HCT116 (cell line): ENCODE measurements around the gene TMEM120A. TPM values are rescaled to one million over a fixed set of nuclear protein-coding genes. Genes with fewer than 3 reads are reported as not detected.

ENCODE experiments used
- ATAC-seq: fragments of 200-7000 bp; cut with Tn5 transposase; 2 replicates; pipeline ENCODE4 v1.9.1; 2020; ENCODE audit warnings: mild to moderate bottlenecking, moderate library complexity
- BruUV-seq: library from RNA; stranded (reverse); fragments of 400-500 nt; replicated peaks from 2 replicates; lab custom pipeline; 2021; lab: Mats Ljungman, UMichigan
- CTCF ChIA-PET: fragments of 300-600 bp; sonication (Branson Sonifier 250); formaldehyde crosslinking; loops from one replicate; lab custom pipeline; 2021; ENCODE audit warnings: antibody characterized with exemption; lab: Charles Lee
- POLR2A ChIA-PET: fragments of 300-600, 350-600 bp; sonication (Branson Sonifier 250); formaldehyde crosslinking; loops from one replicate; lab custom pipeline; 2021; ENCODE audit warnings: antibody characterized with exemption; lab: Charles Lee
- RAD21 ChIA-PET, 2 experiments: fragments of 300-600 bp; sonication (Branson Sonifier 250); formaldehyde crosslinking; loops; one replicate each; lab custom pipeline; 2023; ENCODE audit warnings: low total read pairs in 2 of 2; ENCODE audit not compliant: uncharacterized antibody in 2 of 2, unreplicated experiment in 2 of 2, low non-redundant PET in 1 of 2; lab: Charles Lee
- DNase-seq: peaks from one replicate; pipeline ENCODE4 v3.0.0-alpha.2; 2010; ENCODE audit warnings: low read depth, low spot score
- H2AFZ ChIP-seq: fragments of 200-600 bp; shearing (Covaris generic), sonication (generic); 2 replicates; pipeline ENCODE4 v1.6.1; 2017; ENCODE audit warnings: low read depth, mixed run types, mixed read lengths, antibody characterized with exemption, low read length; ENCODE audit not compliant: poor library complexity, severe bottlenecking
- H3K27ac ChIP-seq: 2 replicates; pipeline ENCODE4 v1.5.1; 2012; ENCODE audit warnings: low read depth, low read length
- H3K27me3 ChIP-seq: fragments of 200-600 bp; sonication (generic); 2 replicates; pipeline ENCODE4 v1.6.1; 2016; ENCODE audit warnings: mixed run types, low read length, mixed read lengths; ENCODE audit not compliant: insufficient read depth
- H3K36me3 ChIP-seq, 2 experiments: fragments of 200-500 bp in 1 of 2; fragments of 200-600 bp in 1 of 2; sonication (Bioruptor generic) in 1 of 2; sonication (generic) in 1 of 2; 2 replicates each; pipeline versions ENCODE4 v1.5.1 to v1.6.1; 2014 to 2016; ENCODE audit warnings: low read length in 2 of 2, inconsistent platforms in 1 of 2, mixed read lengths in 1 of 2, mixed run types in 1 of 2; ENCODE audit not compliant: insufficient read depth in 2 of 2, control insufficient read depth in 1 of 2
- H3K4me1 ChIP-seq, 2 experiments: fragments of 200-600 bp in 1 of 2; sonication (generic) in 1 of 2; 2 replicates each; pipeline versions ENCODE4 v1.5.1 to v1.6.1; 2012 to 2017; ENCODE audit warnings: low read length in 2 of 2, inconsistent platforms in 1 of 2, mild to moderate bottlenecking in 1 of 2, mixed read lengths in 1 of 2, mixed run types in 1 of 2, moderate library complexity in 1 of 2; ENCODE audit not compliant: insufficient read depth in 2 of 2, control insufficient read depth in 1 of 2
- H3K4me2 ChIP-seq: fragments of 200-600 bp; sonication (generic); 2 replicates; pipeline ENCODE4 v1.6.1; 2017; ENCODE audit warnings: mixed run types, low read length, mixed read lengths
- H3K4me3 ChIP-seq, 2 experiments: fragments of 200-600 bp in 1 of 2; sonication (generic) in 1 of 2; replicated peaks in 1 of 2; 2 replicates each; pipeline ENCODE4 v1.5.1; 2011 to 2016; ENCODE audit warnings: low read length in 2 of 2, control low read depth in 1 of 2, low read depth in 1 of 2, mild to moderate bottlenecking in 1 of 2, mixed read lengths in 1 of 2, mixed run types in 1 of 2
- H3K79me2 ChIP-seq: fragments of 200-600 bp; sonication (generic); 2 replicates; pipeline ENCODE4 v1.6.1; 2017; ENCODE audit warnings: mild to moderate bottlenecking, mixed run types, low read length, moderate library complexity, mixed read lengths; ENCODE audit not compliant: insufficient read depth
- H3K9ac ChIP-seq: fragments of 200-600 bp; sonication (generic); 2 replicates; pipeline ENCODE4 v1.6.1; 2016; ENCODE audit warnings: low read length, mixed read lengths
- H3K9me2 ChIP-seq: fragments of 200-600 bp; sonication (generic), shearing (Covaris generic); 2 replicates; pipeline ENCODE4 v1.6.1; 2017; ENCODE audit warnings: mixed run types, mild to moderate bottlenecking, moderate library complexity; ENCODE audit not compliant: insufficient read depth
- H3K9me3 ChIP-seq, 2 experiments: fragments of 200-500 bp in 1 of 2; fragments of 200-600 bp in 1 of 2; sonication (Bioruptor generic) in 1 of 2; sonication (generic) in 1 of 2; 2 replicates each; pipeline ENCODE4 v1.6.1; 2014 to 2017; ENCODE audit warnings: low read length in 2 of 2, mixed read lengths in 2 of 2, inconsistent platforms in 1 of 2, low read depth in 1 of 2, mild to moderate bottlenecking in 1 of 2, mixed run types in 1 of 2, moderate library complexity in 1 of 2; ENCODE audit not compliant: control insufficient read depth in 1 of 2, insufficient read depth in 1 of 2
- H4K20me1 ChIP-seq: fragments of 200-600 bp; sonication (generic), shearing (Covaris generic); 2 replicates; pipeline ENCODE4 v1.6.1; 2017; ENCODE audit warnings: mixed run types, mild to moderate bottlenecking, moderate library complexity; ENCODE audit not compliant: insufficient read depth
- CBX3 ChIP-seq: IDR thresholded peaks from 2 replicates; pipeline ENCODE4 v1.6.1; 2012; ENCODE audit warnings: low read depth
- CEBPB ChIP-seq: IDR thresholded peaks from 2 replicates; pipeline ENCODE4 v1.6.1; 2012; ENCODE audit warnings: low read depth
- EZH2 ChIP-seq: fragments of 200-600 bp; sonication (generic); IDR thresholded peaks from 2 replicates; pipeline ENCODE4 v1.6.1; 2017; ENCODE audit warnings: antibody characterized with exemption, mixed run types
- EZH2phosphoT487 ChIP-seq: fragments of 200-600 bp; IDR thresholded peaks from 2 replicates; pipeline ENCODE4 v1.6.1; 2018; ENCODE audit warnings: antibody characterized with exemption, borderline replicate concordance
- FOSL1 ChIP-seq: IDR thresholded peaks from 2 replicates; pipeline ENCODE4 v1.6.1; 2012; ENCODE audit warnings: low read depth
- POLR2AphosphoS5 ChIP-seq: IDR thresholded peaks from 2 replicates; pipeline ENCODE4 v1.6.1; 2011; ENCODE audit warnings: mild to moderate bottlenecking, low read depth, low read length, moderate library complexity
- RAD21 ChIP-seq: IDR thresholded peaks from 2 replicates; pipeline ENCODE4 v1.6.1; 2012; ENCODE audit warnings: low read depth, mild to moderate bottlenecking
- YY1 ChIP-seq: IDR thresholded peaks from 2 replicates; pipeline ENCODE4 v1.6.1; 2011; ENCODE audit warnings: low read length, low read depth, moderate library complexity, mild to moderate bottlenecking; ENCODE audit not compliant: insufficient replicate concordance; ENCODE audit errors: extremely low read depth
- ZFX ChIP-seq: fragments of 450-650 bp; IDR thresholded peaks from 2 replicates; pipeline ENCODE4 v1.6.1; 2017
- ZNF274 ChIP-seq: fragments of 200-500 bp; sonication (Bioruptor generic); IDR thresholded peaks from 2 replicates; pipeline ENCODE4 v1.6.1; 2014; ENCODE audit warnings: mild to moderate bottlenecking, low read depth, low read length, inconsistent platforms
- intact Hi-C: fragments of 100-400 bp; cut with micrococcal nuclease; formaldehyde crosslinking; loops from 2 replicates; pipeline ENCODE4 v1.10.0; 2022
- total RNA-seq: library from RNA; stranded (reverse); gene quantifications from one replicate; pipeline ENCODE4 v1.2.1, GENCODE V29; 2021; ENCODE audit not compliant: unreplicated experiment
- TF ChIP-seq, protein P1 (sequence below): IDR thresholded peaks from 2 replicates; pipeline ENCODE4 v1.6.1; 2011; ENCODE audit warnings: mild to moderate bottlenecking, low read length, moderate library complexity; ENCODE audit not compliant: insufficient replicate concordance; ENCODE audit errors: extremely low read depth
- TF ChIP-seq, protein P2 (sequence below): IDR thresholded peaks from 2 replicates; pipeline ENCODE4 v1.6.1; 2012; ENCODE audit warnings: low read depth
- TF ChIP-seq, protein P3 (sequence below): IDR thresholded peaks from 2 replicates; pipeline ENCODE4 v1.6.1; 2012
- TF ChIP-seq, protein P4 (sequence below): IDR thresholded peaks from 2 replicates; pipeline ENCODE4 v1.6.1; 2012

Gene TMEM120A
- total RNA-seq, 1 experiment from 2014 or later: 25.9 TPM

DNA sequence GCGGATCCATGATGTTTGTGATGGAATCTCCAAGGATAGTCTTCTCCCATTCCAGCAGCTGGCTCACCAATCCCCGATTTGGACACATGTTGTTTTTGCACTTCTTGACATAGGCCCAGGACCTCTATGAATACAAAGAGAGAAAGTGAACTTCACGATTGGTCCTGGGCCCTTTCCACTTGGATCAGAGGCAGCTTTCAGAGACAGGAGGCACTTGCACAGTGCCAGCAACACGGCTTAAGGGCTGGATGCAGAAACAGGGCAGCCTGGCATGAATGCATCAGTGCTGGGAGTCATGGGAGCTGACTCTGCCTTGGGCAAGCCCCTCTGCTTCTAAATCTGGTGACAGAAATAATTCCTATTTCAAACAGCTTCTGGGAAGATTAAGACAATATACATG is 2.1 kb upstream of the TMEM120A start:
- TF ChIP-seq CBX3 (no peak), POLR2AphosphoS5 (no peak), EZH2phosphoT487 (no peak), ZFX (no peak), EZH2 (no peak), RAD21 (no peak), ZNF274 (no peak), YY1 (no peak), FOSL1 (no peak), CEBPB (no peak)
- TF ChIP-seq, protein P1, sequence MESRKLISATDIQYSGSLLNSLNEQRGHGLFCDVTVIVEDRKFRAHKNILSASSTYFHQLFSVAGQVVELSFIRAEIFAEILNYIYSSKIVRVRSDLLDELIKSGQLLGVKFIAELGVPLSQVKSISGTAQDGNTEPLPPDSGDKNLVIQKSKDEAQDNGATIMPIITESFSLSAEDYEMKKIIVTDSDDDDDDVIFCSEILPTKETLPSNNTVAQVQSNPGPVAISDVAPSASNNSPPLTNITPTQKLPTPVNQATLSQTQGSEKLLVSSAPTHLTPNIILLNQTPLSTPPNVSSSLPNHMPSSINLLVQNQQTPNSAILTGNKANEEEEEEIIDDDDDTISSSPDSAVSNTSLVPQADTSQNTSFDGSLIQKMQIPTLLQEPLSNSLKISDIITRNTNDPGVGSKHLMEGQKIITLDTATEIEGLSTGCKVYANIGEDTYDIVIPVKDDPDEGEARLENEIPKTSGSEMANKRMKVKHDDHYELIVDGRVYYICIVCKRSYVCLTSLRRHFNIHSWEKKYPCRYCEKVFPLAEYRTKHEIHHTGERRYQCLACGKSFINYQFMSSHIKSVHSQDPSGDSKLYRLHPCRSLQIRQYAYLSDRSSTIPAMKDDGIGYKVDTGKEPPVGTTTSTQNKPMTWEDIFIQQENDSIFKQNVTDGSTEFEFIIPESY: no peak
- TF ChIP-seq, protein P2, sequence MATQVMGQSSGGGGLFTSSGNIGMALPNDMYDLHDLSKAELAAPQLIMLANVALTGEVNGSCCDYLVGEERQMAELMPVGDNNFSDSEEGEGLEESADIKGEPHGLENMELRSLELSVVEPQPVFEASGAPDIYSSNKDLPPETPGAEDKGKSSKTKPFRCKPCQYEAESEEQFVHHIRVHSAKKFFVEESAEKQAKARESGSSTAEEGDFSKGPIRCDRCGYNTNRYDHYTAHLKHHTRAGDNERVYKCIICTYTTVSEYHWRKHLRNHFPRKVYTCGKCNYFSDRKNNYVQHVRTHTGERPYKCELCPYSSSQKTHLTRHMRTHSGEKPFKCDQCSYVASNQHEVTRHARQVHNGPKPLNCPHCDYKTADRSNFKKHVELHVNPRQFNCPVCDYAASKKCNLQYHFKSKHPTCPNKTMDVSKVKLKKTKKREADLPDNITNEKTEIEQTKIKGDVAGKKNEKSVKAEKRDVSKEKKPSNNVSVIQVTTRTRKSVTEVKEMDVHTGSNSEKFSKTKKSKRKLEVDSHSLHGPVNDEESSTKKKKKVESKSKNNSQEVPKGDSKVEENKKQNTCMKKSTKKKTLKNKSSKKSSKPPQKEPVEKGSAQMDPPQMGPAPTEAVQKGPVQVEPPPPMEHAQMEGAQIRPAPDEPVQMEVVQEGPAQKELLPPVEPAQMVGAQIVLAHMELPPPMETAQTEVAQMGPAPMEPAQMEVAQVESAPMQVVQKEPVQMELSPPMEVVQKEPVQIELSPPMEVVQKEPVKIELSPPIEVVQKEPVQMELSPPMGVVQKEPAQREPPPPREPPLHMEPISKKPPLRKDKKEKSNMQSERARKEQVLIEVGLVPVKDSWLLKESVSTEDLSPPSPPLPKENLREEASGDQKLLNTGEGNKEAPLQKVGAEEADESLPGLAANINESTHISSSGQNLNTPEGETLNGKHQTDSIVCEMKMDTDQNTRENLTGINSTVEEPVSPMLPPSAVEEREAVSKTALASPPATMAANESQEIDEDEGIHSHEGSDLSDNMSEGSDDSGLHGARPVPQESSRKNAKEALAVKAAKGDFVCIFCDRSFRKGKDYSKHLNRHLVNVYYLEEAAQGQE: no peak
- TF ChIP-seq, protein P3, sequence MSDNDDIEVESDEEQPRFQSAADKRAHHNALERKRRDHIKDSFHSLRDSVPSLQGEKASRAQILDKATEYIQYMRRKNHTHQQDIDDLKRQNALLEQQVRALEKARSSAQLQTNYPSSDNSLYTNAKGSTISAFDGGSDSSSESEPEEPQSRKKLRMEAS: no peak
- TF ChIP-seq, protein P4, sequence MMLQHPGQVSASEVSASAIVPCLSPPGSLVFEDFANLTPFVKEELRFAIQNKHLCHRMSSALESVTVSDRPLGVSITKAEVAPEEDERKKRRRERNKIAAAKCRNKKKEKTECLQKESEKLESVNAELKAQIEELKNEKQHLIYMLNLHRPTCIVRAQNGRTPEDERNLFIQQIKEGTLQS: no peak
- H3K27ac ChIP-seq: no peak overlapping the region

More for the DNA sequence above, 2.1 kb upstream of the TMEM120A start:
- ChIA-PET RAD21 (no interaction called here), CTCF (no interaction called here), POLR2A (no interaction called here)
- no peaks in the 10 kb centered on the region for H3K9me3 ChIP-seq
- H3K27me3 ChIP-seq: no peaks in the 10 kb centered on the region
- no peak overlapping the region for H3K4me2 ChIP-seq
- BruUV-seq: no TSS peak
- H3K9ac ChIP-seq: no peak overlapping the region
- DNase-seq (no peak), ATAC-seq (no peak)
- H2AFZ ChIP-seq: no peak overlapping the region
- no peaks in the 10 kb centered on the region for H3K79me2 ChIP-seq
- no peaks in the 10 kb centered on the region for H4K20me1 ChIP-seq
- H3K9me2 ChIP-seq: no peaks in the 10 kb centered on the region
- peaks cover 10 to 18% of the 10 kb centered on the region in 2 experiments; a peak in 3 of 4 replicates for H3K4me1 ChIP-seq
- intact Hi-C loops: no loop called here
- no peaks in the 10 kb centered on the region for H3K36me3 ChIP-seq
- H3K4me3 ChIP-seq: no peak overlapping the region
